IPS-15b (cell line): ENCODE data around the gene CTXND2.
"Not testable (repeated sequence)": the region's sequence is repeated elsewhere in the genome, so short reads cannot be mapped to it uniquely, and the experiment has no call there.

ENCODE experiments used
- H3K27me3 ChIP-seq: one replicate; pipeline ENCODE4 v1.6.1; 2013; ENCODE audit warnings: low read length; ENCODE audit not compliant: control insufficient read depth, insufficient read depth
- H3K36me3 ChIP-seq: one replicate; pipeline ENCODE4 v1.6.1; 2013; ENCODE audit warnings: low read length; ENCODE audit not compliant: control insufficient read depth, insufficient read depth
- H3K4me1 ChIP-seq: one replicate; pipeline ENCODE4 v1.6.1; 2013; ENCODE audit warnings: mild to moderate bottlenecking, low read length; ENCODE audit not compliant: control insufficient read depth, insufficient read depth
- H3K4me3 ChIP-seq: one replicate; pipeline ENCODE4 v1.5.1; 2013; ENCODE audit warnings: low read depth, low read length
- H3K9ac ChIP-seq: one replicate; pipeline ENCODE4 v1.6.1; 2013; ENCODE audit warnings: low read depth, mild to moderate bottlenecking, low read length
- H3K9me3 ChIP-seq: one replicate; pipeline ENCODE4 v1.6.1; 2013; ENCODE audit warnings: mild to moderate bottlenecking, low read length; ENCODE audit not compliant: control insufficient read depth, insufficient read depth

CTXND2 gene

DNA sequence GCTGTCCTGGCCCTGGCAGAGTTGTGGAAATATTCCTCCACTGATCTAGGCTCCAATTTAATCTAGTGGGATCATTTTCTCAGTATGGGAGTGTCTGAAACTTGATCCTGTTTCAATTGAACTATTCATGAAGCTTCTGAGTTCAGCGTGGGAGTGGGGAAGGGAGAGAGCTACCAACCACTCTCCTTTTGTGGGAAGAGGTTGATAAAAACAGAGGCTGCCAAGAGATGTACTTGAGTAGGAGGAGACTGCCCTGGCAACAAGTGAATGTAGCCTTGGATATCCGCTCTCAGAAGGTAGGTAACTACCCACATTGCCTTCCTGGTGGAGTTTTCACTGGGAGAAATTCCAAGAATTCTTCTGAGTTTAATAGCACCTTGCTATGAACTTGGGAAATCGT, at the start of gene CTXND2:
Gene CTXND2 (plus strand): TSS at position 119 of the 400 bp plus-strand sequence. CDS start 25,179 bp downstream, outside the sequence.
- Histone ChIP-seq H3K9ac (no peak within 1 kb of the TSS), H3K27me3 (no peaks in the 10 kb centered on the region), H3K9me3 (no peaks in the 10 kb centered on the region), H3K4me3 (no peak within 1 kb of the TSS), H3K4me1 (no peaks in the 10 kb centered on the region), H3K36me3 (no peaks in the 10 kb centered on the region)

DNA sequence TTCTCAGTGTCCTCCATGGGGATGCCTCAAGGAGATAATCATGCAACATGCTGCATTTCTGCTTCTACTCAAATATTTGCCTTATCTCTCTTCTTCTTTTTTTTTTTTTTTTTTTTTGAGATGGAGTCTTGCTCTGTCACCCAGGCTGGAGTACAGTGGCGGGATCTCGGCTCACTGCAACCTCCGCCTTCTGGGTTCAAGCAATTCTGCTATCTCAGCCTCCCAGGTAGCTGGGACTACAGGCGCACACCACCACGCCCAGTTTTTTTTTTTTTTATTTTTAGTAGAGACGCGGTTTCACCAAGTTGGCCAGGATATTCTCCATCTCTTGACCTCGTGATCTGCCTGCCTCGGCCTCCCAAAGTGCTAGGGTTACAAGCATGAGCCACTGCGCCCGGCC, 46.1 kb upstream of the CTXND2 start:
- not testable (repeated sequence) for H3K27me3 ChIP-seq, H3K4me3 ChIP-seq, H3K4me1 ChIP-seq, H3K9me3 ChIP-seq, H3K36me3 ChIP-seq, H3K9ac ChIP-seq

DNA sequence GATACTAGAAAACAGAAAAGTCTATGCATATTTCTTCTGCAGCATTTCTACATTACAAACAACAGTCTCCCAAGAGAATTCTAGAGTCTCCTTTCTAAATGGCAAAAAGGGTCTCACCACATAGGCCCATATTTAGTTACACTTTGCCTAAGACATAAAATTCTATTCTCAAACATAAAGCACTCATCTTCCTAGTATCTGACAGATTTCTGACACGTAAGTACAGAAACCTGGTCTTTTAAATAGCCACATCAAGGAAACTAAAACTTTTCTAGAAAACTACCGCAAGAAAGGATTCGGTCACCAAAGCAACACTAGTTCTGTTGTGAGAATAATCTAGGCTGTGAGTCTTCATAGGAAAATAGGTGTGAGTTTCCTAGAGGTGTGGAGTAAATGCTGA, 45.3 kb upstream of the CTXND2 start:
- no peaks in the 10 kb centered on the region for H3K27me3 ChIP-seq
- no peaks in the 10 kb centered on the region for H3K9me3 ChIP-seq
- no peaks in the 10 kb centered on the region for H3K36me3 ChIP-seq
- no peak overlapping the region for H3K9ac ChIP-seq
- no peaks in the 10 kb centered on the region for H3K4me1 ChIP-seq
- H3K4me3 ChIP-seq: no peak overlapping the region

DNA sequence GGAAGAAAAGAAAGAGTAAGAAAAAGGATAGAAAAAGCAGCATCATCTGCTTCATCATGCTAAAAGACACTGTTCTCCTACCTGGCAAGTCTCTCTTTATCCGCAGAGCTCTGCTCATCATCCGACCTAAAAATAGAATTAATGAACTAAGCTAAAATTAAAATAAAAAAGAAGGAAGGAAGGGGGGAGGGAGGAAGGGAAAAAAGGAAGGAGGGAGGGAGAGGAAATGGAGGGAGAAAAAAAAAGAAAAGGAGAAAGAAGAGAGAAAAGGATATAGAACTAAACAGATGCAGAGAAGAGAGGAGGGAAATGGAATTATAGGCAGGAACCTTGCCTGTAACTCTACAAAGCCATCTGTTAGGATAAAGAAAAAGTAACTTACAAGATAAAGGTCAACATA, 44.6 kb upstream of the CTXND2 start:
- H3K36me3 ChIP-seq: no peaks in the 10 kb centered on the region
- no peak overlapping the region for H3K9ac ChIP-seq
- H3K27me3 ChIP-seq: no peaks in the 10 kb centered on the region
- H3K4me3 ChIP-seq: no peak overlapping the region
- no peaks in the 10 kb centered on the region for H3K4me1 ChIP-seq
- H3K9me3 ChIP-seq: no peaks in the 10 kb centered on the region

DNA sequence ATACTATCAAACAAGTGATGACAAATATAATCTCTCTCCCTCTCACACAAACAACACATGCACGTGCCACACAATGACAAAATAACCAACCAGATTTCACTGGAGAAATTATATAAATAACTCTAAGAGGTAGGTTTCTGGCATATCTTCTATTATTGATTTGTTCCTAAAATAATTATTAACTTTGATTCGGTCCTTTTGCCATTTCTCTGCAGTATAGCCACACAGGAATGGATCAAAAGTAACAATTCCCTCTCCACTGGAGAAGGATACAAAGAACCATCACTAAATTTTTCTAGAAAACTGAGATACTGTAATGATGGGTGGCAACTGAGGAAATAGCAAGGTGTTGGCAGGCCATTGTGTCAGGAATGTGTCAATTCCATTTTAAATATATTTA, 44.0 kb upstream of the CTXND2 start:
- Histone ChIP-seq H3K36me3 (no peaks in the 10 kb centered on the region), H3K4me3 (no peak overlapping the region), H3K9ac (no peak overlapping the region), H3K9me3 (no peaks in the 10 kb centered on the region), H3K27me3 (no peaks in the 10 kb centered on the region), H3K4me1 (no peaks in the 10 kb centered on the region)

DNA sequence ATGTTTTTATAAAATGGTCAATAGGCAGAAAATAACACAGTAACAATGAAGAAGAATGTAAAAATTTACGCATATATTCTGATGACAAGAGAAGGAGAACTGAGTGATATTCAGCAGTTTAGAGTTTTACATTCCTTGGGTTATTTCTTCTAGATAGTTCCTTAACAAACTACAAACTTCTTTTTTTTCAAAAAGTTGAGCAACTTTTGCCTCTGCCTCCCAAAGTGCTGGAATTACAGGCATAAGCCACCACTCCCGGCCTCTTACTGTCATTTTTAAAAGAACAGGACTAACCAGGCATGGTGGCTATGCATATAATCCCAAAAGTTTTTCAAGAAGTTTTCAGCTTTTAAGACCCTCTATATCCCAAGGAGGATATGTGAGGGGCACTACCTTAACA, 43.5 kb upstream of the CTXND2 start:
- H3K36me3 ChIP-seq: no peaks in the 10 kb centered on the region
- no peak overlapping the region for H3K4me3 ChIP-seq
- no peaks in the 10 kb centered on the region for H3K4me1 ChIP-seq
- no peak overlapping the region for H3K9ac ChIP-seq
- H3K9me3 ChIP-seq: no peaks in the 10 kb centered on the region
- no peaks in the 10 kb centered on the region for H3K27me3 ChIP-seq

DNA sequence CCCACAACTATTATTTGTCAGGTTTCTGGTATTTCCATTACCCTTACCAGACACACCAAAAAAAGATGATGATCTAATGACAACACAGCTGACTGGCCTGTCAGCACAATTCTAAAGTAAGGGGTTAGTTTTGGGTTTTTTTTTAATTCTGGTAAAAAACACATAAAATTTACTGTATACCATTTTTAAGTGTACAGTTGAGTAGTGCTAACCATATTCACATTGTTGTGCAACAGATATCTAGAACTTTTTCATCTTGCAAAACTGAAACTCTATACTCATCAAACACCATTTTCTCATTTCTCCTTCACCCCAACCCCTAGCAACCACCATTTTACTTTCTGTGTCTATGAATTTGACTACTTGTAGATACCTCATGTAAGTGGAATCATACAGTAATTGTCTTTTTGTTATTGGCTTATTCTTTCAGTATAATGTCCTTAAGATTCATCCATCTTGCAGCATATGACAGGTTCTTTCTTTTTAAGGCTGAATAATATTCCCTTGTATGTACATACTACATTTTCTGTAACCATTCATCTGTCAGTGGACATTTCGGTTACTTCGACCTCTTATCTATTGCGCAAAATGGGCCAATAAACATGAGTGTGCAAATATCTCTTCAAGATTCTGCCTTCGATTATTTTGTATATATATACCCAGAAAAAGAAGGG, 40.3 kb upstream of the CTXND2 start:
- peaks cover 2% of the 10 kb centered on the region for H3K36me3 ChIP-seq
- no peaks in the 10 kb centered on the region for H3K27me3 ChIP-seq
- no peaks in the 10 kb centered on the region for H3K4me1 ChIP-seq
- H3K9me3 ChIP-seq: no peaks in the 10 kb centered on the region
- H3K4me3 ChIP-seq: no peak overlapping the region
- H3K9ac ChIP-seq: no peak overlapping the region

DNA sequence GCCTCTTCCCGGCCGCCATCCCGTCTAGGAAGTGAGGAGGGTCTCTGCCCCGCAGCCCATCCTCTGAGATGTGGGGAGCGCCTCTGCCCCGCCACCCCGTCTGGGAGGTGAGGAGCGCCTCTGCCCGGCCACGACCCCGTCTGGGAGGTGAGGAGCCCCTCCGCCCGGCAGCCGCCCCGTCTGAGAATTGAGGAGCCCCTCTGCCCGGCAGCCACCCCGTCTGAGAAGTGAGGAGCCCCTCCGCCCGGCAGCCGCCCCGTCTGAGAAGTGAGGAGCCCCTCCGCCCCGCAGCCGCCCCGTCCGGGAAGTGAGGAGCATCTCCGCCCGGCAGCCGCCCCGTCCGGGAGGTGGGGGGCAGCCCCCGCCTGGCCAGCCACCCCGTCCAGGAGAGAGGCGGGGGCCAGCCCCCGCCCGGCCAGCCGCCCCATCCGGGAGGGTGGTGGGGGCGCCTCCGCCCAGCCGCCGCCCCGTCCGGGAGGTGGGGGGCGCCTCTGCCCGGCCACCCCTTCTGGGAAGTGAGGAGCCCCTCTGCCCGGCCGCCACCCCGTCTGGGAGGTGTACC, 36.1 kb upstream of the CTXND2 start:
- not testable (repeated sequence) for H3K9ac ChIP-seq, H3K4me3 ChIP-seq, H3K36me3 ChIP-seq, H3K4me1 ChIP-seq, H3K27me3 ChIP-seq, H3K9me3 ChIP-seq

DNA sequence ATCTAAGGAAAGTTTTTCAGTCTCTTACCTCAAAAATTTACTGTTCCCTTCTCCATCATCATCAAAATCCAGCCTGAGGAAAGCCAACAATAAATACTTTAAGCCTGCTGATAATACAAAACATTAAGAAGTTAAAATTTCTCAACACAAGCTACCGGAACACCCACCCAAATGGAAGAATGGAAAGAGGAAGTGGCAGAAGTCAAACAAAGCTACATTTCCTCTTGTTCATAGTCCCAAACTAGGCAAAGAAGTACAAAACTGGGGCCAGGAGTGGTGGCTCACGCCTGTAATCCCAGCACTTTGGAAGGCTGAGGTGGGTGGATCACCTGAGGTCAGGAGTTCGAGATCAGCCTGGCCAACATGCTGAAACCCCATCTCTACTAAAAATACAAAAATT, 34.2 kb upstream of the CTXND2 start:
- not testable (repeated sequence) for H3K4me1 ChIP-seq, H3K4me3 ChIP-seq, H3K9me3 ChIP-seq, H3K27me3 ChIP-seq, H3K36me3 ChIP-seq, H3K9ac ChIP-seq

DNA sequence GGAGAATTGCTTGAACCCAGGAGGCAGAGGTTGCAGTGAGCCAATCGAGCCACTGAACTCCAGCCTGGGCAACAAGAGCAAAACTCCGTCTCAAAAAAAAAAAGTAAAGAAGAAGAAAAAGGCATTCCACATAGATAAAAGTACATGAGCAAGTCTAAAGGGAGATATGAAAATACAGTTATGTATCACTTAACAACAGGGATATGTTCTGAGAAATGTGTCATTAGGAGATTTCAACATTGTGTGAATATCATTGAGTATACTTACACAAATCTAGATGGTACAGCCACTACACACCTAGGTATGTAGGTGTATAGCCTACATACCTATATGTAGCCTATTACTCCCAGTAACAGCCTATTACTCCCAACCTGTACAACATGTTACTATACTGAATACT, 23.2 kb upstream of the CTXND2 start:
- Histone ChIP-seq H3K36me3 (no peaks in the 10 kb centered on the region), H3K9ac (no peak overlapping the region), H3K9me3 (no peaks in the 10 kb centered on the region), H3K27me3 (no peaks in the 10 kb centered on the region), H3K4me3 (no peak overlapping the region), H3K4me1 (no peaks in the 10 kb centered on the region)

DNA sequence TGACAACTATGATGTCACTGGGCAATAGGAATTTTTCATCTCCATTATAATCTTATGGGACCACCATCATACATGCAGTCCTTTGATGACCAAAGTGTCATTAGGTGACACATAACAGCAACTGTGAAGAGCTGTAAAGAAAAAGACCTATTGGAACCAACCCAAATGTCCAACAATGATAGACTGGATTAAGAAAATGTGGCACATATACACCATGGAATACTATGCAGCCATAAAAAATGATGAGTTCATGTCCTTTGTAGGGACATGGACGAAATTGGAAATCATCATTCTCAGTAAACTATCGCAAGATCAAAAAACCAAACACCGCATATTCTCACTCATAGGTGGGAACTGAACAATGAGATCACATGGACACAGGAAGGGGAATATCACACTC, 22.7 kb upstream of the CTXND2 start:
- H3K4me3 ChIP-seq, H3K27me3 ChIP-seq, H3K9ac ChIP-seq, H3K4me1 ChIP-seq, H3K36me3 ChIP-seq, H3K9me3 ChIP-seq: not testable (repeated sequence)

DNA sequence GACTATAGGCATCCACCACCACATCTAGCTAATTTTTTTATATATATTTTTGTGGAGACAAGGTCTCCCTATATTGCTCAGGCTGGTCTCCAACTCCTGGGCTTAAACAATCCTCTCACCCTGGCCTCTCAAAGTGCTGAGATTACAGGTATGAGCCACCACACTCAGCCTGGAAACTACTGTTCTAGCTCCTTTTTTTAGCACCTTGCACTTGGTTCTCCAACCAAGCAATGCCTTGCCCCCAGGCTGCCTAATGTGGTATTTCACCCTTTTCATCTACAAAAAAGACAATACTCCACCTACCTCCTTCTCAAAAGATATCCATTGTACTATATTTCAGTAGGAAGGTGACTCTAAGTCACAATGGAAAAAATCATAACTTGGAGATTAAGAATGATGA, 17.3 kb upstream of the CTXND2 start:
- H3K4me1 ChIP-seq: no peaks in the 10 kb centered on the region
- peaks cover 3% of the 10 kb centered on the region for H3K36me3 ChIP-seq
- H3K9ac ChIP-seq: no peak overlapping the region
- H3K4me3 ChIP-seq: no peak overlapping the region
- no peaks in the 10 kb centered on the region for H3K27me3 ChIP-seq
- no peaks in the 10 kb centered on the region for H3K9me3 ChIP-seq
